Common myeloid progenitor, CD34-positive (primary cell): ENCODE data around the gene TDP1.
A peak's percentile ranks its signal among the peaks of the same experiment; 100 is the strongest.

Experiments used
- CTCF ChIA-PET: fragments of 350-600 bp; sonication (Branson Sonifier 250); formaldehyde crosslinking; loops from one replicate; lab custom pipeline; 2021; ENCODE audit warnings: antibody characterized with exemption; lab: Charles Lee
- POLR2A ChIA-PET: fragments of 350-600 bp; sonication (Branson Sonifier 250); formaldehyde crosslinking; loops from one replicate; lab custom pipeline; 2021; ENCODE audit warnings: antibody characterized with exemption; lab: Charles Lee
- DNase-seq, 3 donors: peaks; one replicate each; pipeline versions ENCODE4 v3.0.0 to v3.0.0-alpha.2; 2013
- H3K27ac ChIP-seq, 2 experiments: 1 replicate in 1 of 2; 2 replicates in 1 of 2; pipeline ENCODE4 v1.7.0; 2013; ENCODE audit warnings: inconsistent platforms in 2 of 2, low read length in 2 of 2, mild to moderate bottlenecking in 2 of 2, low read depth in 1 of 2, moderate library complexity in 1 of 2; ENCODE audit not compliant: severe bottlenecking in 2 of 2, insufficient read depth in 1 of 2, poor library complexity in 1 of 2
- H3K27me3 ChIP-seq, 5 experiments: replicated peaks in 2 of 5; 1 replicate in 3 of 5; 2 replicates in 2 of 5; pipeline versions ENCODE4 v1.6.1 to v1.7.0; 2013; ENCODE audit warnings: low read length in 4 of 5, mild to moderate bottlenecking in 2 of 5, moderate library complexity in 2 of 5, inconsistent platforms in 1 of 5; ENCODE audit not compliant: insufficient read depth in 5 of 5, control insufficient read depth in 4 of 5
- H3K36me3 ChIP-seq, 4 experiments: 1 replicate in 2 of 4; 2 replicates in 2 of 4; pipeline versions ENCODE4 v1.6.1 to v1.7.0; 2013; ENCODE audit warnings: low read length in 3 of 4, control low read depth in 1 of 4, mild to moderate bottlenecking in 1 of 4; ENCODE audit not compliant: control insufficient read depth in 4 of 4, insufficient read depth in 4 of 4
- H3K4me1 ChIP-seq, 4 experiments: 1 replicate in 3 of 4; 2 replicates in 1 of 4; pipeline versions ENCODE4 v1.6.1 to v1.7.1; 2013; ENCODE audit warnings: low read length in 3 of 4, mild to moderate bottlenecking in 3 of 4, control low read depth in 1 of 4, inconsistent platforms in 1 of 4, moderate library complexity in 1 of 4; ENCODE audit not compliant: control insufficient read depth in 4 of 4, insufficient read depth in 4 of 4; ENCODE audit errors: control extremely low read depth in 1 of 4
- H3K4me3 ChIP-seq, 7 experiments: 1 replicate in 4 of 7; 2 replicates in 3 of 7; pipeline versions ENCODE4 v1.5.1 to v1.7.0; 2013; ENCODE audit warnings: mild to moderate bottlenecking in 7 of 7, low read length in 6 of 7, moderate library complexity in 6 of 7, inconsistent platforms in 2 of 7, low read depth in 2 of 7, control low read depth in 1 of 7; ENCODE audit not compliant: insufficient read depth in 4 of 7, control insufficient read depth in 1 of 7; ENCODE audit errors: extremely low read depth in 1 of 7
- H3K9me3 ChIP-seq, 5 experiments: 1 replicate in 4 of 5; 2 replicates in 1 of 5; pipeline versions ENCODE4 v1.6.1 to v1.7.1; 2013; ENCODE audit warnings: low read length in 4 of 5, mild to moderate bottlenecking in 2 of 5, inconsistent platforms in 1 of 5, low read depth in 1 of 5, moderate library complexity in 1 of 5; ENCODE audit not compliant: control insufficient read depth in 4 of 5, insufficient read depth in 2 of 5; ENCODE audit errors: control extremely low read depth in 1 of 5
- WGBS: methylation state at CpG from one replicate; pipeline ENCODE4 v1.1.5; 2013; ENCODE audit not compliant: insufficient coverage; 5-methylcytosine and 5-hydroxymethylcytosine counted together

TDP1 gene

DNA sequence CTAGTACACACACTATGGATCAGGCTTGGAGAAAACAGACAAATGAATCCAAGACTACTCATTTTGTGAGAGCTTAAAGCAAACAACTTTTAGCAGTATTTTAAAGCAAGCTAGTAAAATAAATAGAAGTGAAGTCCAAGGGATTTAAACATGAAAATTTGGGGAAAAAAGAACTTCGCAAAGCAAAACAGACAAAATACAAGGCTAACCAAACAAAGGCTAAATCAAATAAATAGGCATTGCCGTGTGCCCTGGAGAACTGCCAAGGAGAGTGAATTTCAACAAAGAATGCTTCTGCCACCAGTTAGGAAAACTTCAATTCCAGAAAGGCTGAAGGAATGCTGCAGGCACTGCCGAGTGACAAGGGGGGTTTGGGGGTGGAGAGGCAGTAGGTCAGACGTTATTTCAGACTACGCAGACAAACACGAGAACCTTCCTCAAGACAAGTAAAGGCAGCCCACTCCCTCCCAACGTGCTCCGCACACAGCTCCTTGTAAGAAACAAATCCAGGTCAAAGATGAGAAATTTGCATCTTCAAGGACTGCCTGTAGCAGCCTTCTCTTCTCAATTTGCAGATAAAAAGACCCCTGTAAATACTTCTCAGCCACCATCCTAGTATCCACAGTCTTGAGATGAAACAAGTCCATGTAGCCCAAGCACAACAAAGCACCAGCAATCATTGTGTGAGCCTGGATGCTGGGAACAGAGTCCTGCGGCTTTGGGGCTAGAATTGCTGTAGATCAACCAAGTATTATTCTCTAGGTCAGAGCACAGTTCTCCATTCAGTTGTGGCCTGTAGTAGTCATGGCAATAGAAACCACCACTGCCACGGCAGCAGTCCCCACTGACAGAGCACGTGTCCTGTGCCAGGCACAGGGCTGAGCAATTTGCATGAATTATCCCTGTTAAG is 44.5 kb upstream of the TDP1 start:
- peak; percentile 47 to 78 (median 77) for DNase-seq
- 80% methylated on average over 11 of the region's 11 CpGs for WGBS
- Histone ChIP-seq H3K27me3 (no peaks in the 10 kb centered on the region), H3K4me1 (peaks cover 4 to 34% (median 15%) of the 10 kb centered on the region in 4 experiments), H3K27ac (peak overlapping the region; percentile 89 to 94), H3K9me3 (no peaks in the 10 kb centered on the region), H3K4me3 (no peak overlapping the region), H3K36me3 (no peaks in the 10 kb centered on the region)
- ChIA-PET CTCF (interaction anchor here (0.9 to 1.3 kb wide), 2 partner anchors 481 to 885 kb away, joined by 3 to 4 read pairs; no protein-coding TSS in a partner anchor), POLR2A (interaction anchor here (0.6 kb wide), 1 partner anchor 12 kb away, joined by 3 read pairs; no protein-coding TSS in a partner anchor)

DNA sequence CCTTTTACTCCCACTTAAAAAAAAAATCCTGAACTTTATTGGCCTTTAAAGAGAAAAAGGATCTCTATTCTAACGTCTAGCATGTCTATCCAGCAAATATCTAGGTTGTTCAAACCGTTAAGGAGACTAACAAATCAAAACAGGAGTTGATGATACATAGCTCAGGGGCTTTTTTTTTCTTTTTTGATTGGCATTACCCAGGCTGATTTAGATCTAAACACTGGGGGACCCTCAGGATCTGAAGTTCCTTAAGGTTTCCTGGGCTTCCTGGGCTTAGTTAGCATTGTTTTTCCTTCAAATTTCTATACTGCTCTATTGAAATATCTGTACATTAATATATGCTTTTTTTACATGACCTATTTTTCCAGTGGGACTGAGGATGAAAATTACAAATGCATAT is 43.5 kb upstream of the TDP1 start:
- Histone ChIP-seq H3K4me1 (peaks cover 4 to 34% (median 15%) of the 10 kb centered on the region in 4 experiments), H3K9me3 (no peaks in the 10 kb centered on the region), H3K4me3 (no peak overlapping the region), H3K36me3 (no peaks in the 10 kb centered on the region), H3K27ac (peak overlapping the region; percentile 89 to 94), H3K27me3 (no peaks in the 10 kb centered on the region)
- WGBS = no CpG with 5 or more reads among the region's 2 CpGs
- CTCF ChIA-PET = interaction anchor here (0.8 to 2.9 kb wide), 4 partner anchors 10 to 888 kb away, joined by 3 to 10 read pairs (median 6); no protein-coding TSS in a partner anchor
- DNase-seq = peak in 2 of 3 donors; percentile 67 to 73
- POLR2A ChIA-PET = interaction anchor here (0.7 to 1.3 kb wide), 2 partner anchors 192 to 893 kb away, joined by 3 to 4 read pairs; no protein-coding TSS in a partner anchor

DNA sequence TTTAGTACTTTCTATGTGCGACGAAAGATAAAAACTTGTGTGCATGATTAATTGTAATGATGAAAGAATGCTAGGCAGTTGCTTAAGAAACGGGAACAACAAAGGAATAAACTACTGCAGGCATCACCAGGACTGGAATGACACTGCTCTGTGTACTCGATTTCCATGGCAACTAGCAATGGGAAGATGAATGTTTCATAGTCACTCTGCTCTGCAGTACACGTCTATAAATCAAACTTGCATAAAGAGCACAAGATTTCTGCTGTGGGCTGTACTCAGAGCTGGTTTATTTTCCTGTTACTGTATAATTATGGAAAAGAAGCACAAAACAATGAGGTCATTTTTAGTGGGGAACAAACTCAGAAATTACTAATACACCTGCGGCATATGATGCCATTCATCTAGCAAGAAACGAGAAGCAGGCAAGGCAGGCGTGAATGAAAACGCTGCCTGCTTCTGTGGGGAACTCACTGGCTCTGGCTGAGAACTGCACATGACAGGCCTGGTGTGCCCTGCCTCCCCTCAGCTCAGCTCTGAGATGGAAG is 43.0 kb upstream of the TDP1 start:
- CTCF ChIA-PET = interaction anchor here (0.8 to 2.9 kb wide), 8 partner anchors 10 to 889 kb away, joined by 3 to 10 read pairs (median 5); no protein-coding TSS in a partner anchor
- DNase-seq = peak; percentile 97 to 99 (median 99)
- POLR2A ChIA-PET = interaction anchor here (0.7 to 1.3 kb wide), 2 partner anchors 192 to 893 kb away, joined by 3 to 4 read pairs; no protein-coding TSS in a partner anchor

DNA sequence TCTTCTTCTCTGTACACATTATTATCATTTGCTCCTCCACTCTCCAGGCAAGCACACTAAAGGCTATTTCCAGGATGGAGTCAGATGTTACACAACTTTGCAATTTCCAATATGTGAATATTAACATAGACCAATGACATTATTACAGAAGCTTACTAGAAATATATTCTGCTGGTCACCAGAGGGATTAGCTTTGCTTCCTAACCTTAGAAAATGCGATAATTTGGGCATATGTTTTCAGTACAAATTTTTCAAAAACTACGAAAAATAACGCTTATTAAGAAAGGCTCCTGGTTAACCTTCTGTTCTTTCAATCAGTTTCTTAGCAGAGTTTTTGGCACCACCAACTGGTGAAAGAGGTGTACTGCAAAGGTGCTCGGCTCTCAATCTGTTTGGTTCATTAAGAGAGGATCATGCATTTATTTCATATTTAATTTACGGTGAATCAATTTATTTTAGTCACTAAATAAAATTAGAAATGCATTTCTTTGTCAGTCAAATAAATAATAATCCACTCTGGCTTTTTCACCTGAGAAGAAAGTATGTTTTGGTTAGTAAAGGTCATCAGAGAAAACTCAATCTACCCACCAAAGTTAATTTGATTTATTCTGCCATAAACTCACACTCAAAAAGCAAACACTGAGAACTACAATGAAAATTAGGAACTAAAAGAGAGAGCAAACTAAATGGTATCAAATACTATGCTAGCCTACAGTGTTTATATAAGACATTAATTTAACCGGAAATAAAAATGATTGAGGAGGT is 40.4 kb upstream of the TDP1 start:
- peaks cover 0 to 3% (median 1%) of the 10 kb centered on the region in 4 experiments for H3K36me3 ChIP-seq
- 100% methylated on average over 1 of the region's 6 CpGs for WGBS
- CTCF ChIA-PET = interaction anchor here (0.7 to 2.9 kb wide), 5 partner anchors 242 to 888 kb away, joined by 3 to 9 read pairs (median 3); no protein-coding TSS in a partner anchor
- H3K9me3 ChIP-seq = no peaks in the 10 kb centered on the region
- POLR2A ChIA-PET = interaction anchor here (0.8 kb wide), 1 partner anchor 246 kb away, joined by 3 read pairs; no protein-coding TSS in a partner anchor
- peak; percentile 70 to 87 (median 81) for DNase-seq
- peak overlapping the region in 1 of 7 experiments; percentile 29 for H3K4me3 ChIP-seq
- no peaks in the 10 kb centered on the region for H3K27me3 ChIP-seq
- H3K4me1 ChIP-seq = peaks cover 4 to 34% (median 15%) of the 10 kb centered on the region in 4 experiments
- H3K27ac ChIP-seq = no peak overlapping the region

More for the DNA sequence above, 43.0 kb upstream of the TDP1 start:
- Histone ChIP-seq H3K27ac (peak overlapping the region; percentile 89 to 94), H3K4me1 (peaks cover 4 to 34% (median 15%) of the 10 kb centered on the region in 4 experiments), H3K36me3 (no peaks in the 10 kb centered on the region), H3K27me3 (no peaks in the 10 kb centered on the region), H3K9me3 (no peaks in the 10 kb centered on the region), H3K4me3 (peak overlapping the region in 2 of 7 experiments; percentile 19 to 23)
- WGBS = 4% methylated on average over 7 of the region's 9 CpGs

DNA sequence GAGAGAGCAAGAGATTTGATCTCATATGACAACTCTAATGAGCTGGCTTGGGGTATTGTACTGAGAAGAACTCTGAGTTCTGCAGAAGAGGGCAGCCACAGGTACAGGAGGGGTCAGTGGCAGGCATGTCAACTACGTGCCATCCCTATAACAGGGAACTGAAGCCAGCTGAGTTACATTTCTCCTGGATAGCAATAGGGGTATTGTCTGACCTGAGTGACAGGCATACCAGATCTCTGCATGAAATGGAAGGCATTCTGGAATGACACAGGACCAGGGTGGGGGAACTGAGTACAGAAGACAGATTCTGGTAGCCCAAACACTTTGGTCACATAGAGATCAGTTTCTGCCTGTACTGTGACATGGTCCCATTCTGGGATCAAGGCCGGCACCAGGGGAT is 37.0 kb upstream of the TDP1 start:
- H3K36me3 ChIP-seq = peaks cover 0 to 3% (median 1%) of the 10 kb centered on the region in 4 experiments
- CTCF ChIA-PET = interaction anchor here (1.3 to 2.5 kb wide), 2 partner anchors 8 to 879 kb away, joined by 3 to 7 read pairs; no protein-coding TSS in a partner anchor
- no peaks in the 10 kb centered on the region for H3K9me3 ChIP-seq
- POLR2A ChIA-PET = no interaction called here
- H3K27me3 ChIP-seq = no peaks in the 10 kb centered on the region
- no peak overlapping the region for H3K4me3 ChIP-seq
- H3K4me1 ChIP-seq = peaks cover 0 to 7% (median 0%) of the 10 kb centered on the region in 4 experiments
- H3K27ac ChIP-seq = no peak overlapping the region
- WGBS = 100% methylated on average over 2 of the region's 2 CpGs
- DNase-seq = no peak

DNA sequence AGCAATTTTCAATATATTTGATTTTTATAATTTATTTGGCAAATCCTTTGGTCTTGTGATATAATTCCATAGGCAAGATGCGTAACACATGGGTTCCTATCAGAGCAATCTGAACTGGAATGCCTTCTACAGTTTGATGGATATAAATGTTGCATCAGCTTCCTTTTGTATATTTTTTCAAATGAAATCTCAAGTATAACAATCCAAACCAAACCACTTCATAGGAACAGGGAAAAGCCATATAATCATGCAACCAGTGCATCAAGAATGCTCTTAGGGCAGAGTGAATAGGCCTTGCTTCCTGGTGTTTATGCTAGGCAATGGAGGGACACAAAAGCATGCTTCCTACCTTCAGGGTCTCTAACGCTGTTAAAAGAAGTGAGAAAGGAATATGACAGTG is 35.7 kb upstream of the TDP1 start:
- 100% methylated on average over 1 of the region's 2 CpGs for WGBS
- Histone ChIP-seq H3K36me3 (peaks cover 0 to 3% (median 1%) of the 10 kb centered on the region in 4 experiments), H3K27me3 (no peaks in the 10 kb centered on the region), H3K4me3 (no peak overlapping the region), H3K4me1 (peaks cover 0 to 1% (median 0%) of the 10 kb centered on the region in 4 experiments), H3K9me3 (no peaks in the 10 kb centered on the region), H3K27ac (no peak overlapping the region)
- CTCF ChIA-PET = interaction anchor here (0.9 to 1.6 kb wide), 3 partner anchors 9 to 893 kb away, joined by 3 to 4 read pairs (median 3); no protein-coding TSS in a partner anchor
- POLR2A ChIA-PET = no interaction called here
- no peak for DNase-seq
